Thoracic aorta (tissue), 2 donors: ENCODE measurements around the gene RUBCN. TPM values are rescaled to one million over a fixed set of nuclear protein-coding genes. Genes with fewer than 3 reads are reported as not detected.
"Not testable (repeated sequence)": the region's sequence is repeated elsewhere in the genome, so short reads cannot be mapped to it uniquely, and the experiment has no call there.

Experiments
- ATAC-seq: fragments of 150-250 bp; one replicate; pipeline ENCODE4 v1.8.0; 2017; ENCODE audit warnings: low read depth; ENCODE audit not compliant: insufficient number of reproducible peaks, low FRiP score
- DNase-seq: peaks from one replicate; pipeline ENCODE4 v3.0.0-alpha.2; 2020; ENCODE audit warnings: low spot score
- H3K27ac ChIP-seq, 2 donors: fragments of 200-600 bp; sonication (generic); 1 replicate in 1 of 2; 2 replicates in 1 of 2; pipeline ENCODE4 v1.5.1; 2016; ENCODE audit warnings: mild to moderate bottlenecking in 2 of 2, moderate library complexity in 2 of 2
- H3K27me3 ChIP-seq: fragments of 200-600 bp; sonication (generic); replicated peaks from 2 replicates; pipeline ENCODE4 v1.6.0; 2016; ENCODE audit warnings: mild to moderate bottlenecking; ENCODE audit not compliant: insufficient read depth
- H3K36me3 ChIP-seq: fragments of 200-600 bp; sonication (generic); one replicate; pipeline ENCODE4 v1.5.1; 2016
- H3K4me1 ChIP-seq, 2 donors: fragments of 200-600 bp; sonication (generic); 1 replicate in 1 of 2; 2 replicates in 1 of 2; pipeline versions ENCODE4 v1.5.1 to v1.6.0; 2016; ENCODE audit warnings: low read depth in 2 of 2, mild to moderate bottlenecking in 1 of 2; ENCODE audit not compliant: control insufficient read depth in 1 of 2
- H3K4me3 ChIP-seq: fragments of 200-600 bp; sonication (generic); 2 replicates; pipeline ENCODE4 v1.5.1; 2016; ENCODE audit warnings: mild to moderate bottlenecking
- H3K9me3 ChIP-seq: fragments of 200-600 bp; sonication (generic); 2 replicates; pipeline ENCODE4 v1.5.1; 2016
- total RNA-seq, 2 donors: library from RNA; depleted of rRNA; stranded (reverse); fragments of >200 nt; gene quantifications; one replicate each; pipeline versions ENCODE4 v1.1.0 to v1.2.3, GENCODE V29; 2016
- TF ChIP-seq, protein P1 (sequence below): fragments of 200-600 bp; sonication (generic); IDR thresholded peaks from one replicate; pipeline ENCODE4 v1.5.1; 2019; ENCODE audit warnings: antibody characterized with exemption

RUBCN gene
- total RNA-seq, 2 donors from 2014 or later = 52.1 to 67.3 TPM

DNA sequence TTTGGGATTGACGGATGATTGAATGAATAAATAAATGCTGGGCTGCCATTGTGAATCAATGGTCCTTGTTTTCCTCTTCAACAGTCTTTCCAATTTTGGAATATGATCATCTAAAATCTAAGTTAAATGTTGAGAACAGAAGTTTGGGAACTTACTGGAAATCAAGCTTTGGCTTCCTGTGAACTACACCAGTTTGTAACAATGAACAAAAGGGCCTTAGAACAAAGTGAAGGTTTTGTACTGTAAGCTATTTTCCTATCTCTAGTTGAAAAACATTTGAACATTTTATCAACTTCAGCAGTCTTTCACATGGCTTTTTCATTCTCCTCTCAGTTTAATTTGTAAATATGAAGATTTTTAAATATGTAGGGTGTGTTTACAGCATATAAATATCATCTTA is 66.3 kb downstream of the RUBCN start:
- DNase-seq (no peak), ATAC-seq (no peak)
- H3K27ac ChIP-seq = no peak overlapping the region
- H3K9me3 ChIP-seq = no peaks in the 10 kb centered on the region
- H3K4me1 ChIP-seq = no peaks in the 10 kb centered on the region
- no peaks in the 10 kb centered on the region for H3K27me3 ChIP-seq
- TF ChIP-seq, protein P1, sequence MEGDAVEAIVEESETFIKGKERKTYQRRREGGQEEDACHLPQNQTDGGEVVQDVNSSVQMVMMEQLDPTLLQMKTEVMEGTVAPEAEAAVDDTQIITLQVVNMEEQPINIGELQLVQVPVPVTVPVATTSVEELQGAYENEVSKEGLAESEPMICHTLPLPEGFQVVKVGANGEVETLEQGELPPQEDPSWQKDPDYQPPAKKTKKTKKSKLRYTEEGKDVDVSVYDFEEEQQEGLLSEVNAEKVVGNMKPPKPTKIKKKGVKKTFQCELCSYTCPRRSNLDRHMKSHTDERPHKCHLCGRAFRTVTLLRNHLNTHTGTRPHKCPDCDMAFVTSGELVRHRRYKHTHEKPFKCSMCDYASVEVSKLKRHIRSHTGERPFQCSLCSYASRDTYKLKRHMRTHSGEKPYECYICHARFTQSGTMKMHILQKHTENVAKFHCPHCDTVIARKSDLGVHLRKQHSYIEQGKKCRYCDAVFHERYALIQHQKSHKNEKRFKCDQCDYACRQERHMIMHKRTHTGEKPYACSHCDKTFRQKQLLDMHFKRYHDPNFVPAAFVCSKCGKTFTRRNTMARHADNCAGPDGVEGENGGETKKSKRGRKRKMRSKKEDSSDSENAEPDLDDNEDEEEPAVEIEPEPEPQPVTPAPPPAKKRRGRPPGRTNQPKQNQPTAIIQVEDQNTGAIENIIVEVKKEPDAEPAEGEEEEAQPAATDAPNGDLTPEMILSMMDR = no peak
- H3K4me3 ChIP-seq = no peak overlapping the region
- peaks cover 16% of the 10 kb centered on the region for H3K36me3 ChIP-seq

DNA sequence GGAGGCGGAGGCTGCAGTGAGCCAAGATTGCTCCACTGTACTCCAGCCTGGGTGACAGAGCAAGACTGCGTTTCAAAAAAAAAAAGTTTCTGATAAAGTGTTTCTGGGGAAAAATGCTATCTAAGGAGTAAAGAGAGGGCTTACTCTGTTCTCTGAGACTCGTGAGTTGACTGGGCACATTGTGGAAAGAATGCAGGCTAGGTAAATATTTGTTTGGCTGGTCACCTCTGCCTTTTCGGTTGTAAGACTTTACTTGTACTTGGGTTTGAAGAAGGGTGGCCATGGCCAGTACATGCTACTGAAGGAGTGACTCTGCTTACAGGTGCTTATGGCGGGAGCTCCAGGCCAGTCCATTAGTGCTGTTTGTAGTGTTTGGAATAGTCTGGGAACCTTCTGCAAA is 68.7 kb downstream of the RUBCN start:
- Histone ChIP-seq H3K4me3 (no peak overlapping the region), H3K27me3 (no peaks in the 10 kb centered on the region), H3K9me3 (no peaks in the 10 kb centered on the region), H3K27ac (no peak overlapping the region), H3K4me1 (no peaks in the 10 kb centered on the region), H3K36me3 (no peaks in the 10 kb centered on the region)
- ATAC-seq (no peak), DNase-seq (no peak)
- TF ChIP-seq, protein P1 = no peak

DNA sequence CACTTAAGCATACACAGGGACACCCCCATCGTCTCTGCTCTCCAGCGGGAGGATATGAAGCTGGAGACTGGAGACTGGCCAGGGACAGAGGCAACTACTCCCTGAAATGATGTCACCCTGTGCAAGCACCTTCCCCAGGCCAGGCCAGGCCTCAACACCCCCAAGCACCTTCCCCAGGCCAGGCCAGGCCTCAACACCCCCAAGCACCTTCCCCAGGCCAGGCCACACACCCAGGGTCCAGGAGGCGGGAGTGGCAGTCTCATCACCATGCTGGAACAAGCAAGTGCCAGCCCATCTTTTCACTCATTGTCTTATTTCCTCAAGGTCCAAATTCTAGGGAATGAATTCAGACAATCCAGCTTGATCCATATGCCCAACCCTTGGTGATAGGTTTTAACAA is 69.4 kb downstream of the RUBCN start:
- not testable (repeated sequence) for H3K27me3 ChIP-seq, H3K4me3 ChIP-seq, ATAC-seq, H3K27ac ChIP-seq, DNase-seq, H3K4me1 ChIP-seq, H3K9me3 ChIP-seq, H3K36me3 ChIP-seq

DNA sequence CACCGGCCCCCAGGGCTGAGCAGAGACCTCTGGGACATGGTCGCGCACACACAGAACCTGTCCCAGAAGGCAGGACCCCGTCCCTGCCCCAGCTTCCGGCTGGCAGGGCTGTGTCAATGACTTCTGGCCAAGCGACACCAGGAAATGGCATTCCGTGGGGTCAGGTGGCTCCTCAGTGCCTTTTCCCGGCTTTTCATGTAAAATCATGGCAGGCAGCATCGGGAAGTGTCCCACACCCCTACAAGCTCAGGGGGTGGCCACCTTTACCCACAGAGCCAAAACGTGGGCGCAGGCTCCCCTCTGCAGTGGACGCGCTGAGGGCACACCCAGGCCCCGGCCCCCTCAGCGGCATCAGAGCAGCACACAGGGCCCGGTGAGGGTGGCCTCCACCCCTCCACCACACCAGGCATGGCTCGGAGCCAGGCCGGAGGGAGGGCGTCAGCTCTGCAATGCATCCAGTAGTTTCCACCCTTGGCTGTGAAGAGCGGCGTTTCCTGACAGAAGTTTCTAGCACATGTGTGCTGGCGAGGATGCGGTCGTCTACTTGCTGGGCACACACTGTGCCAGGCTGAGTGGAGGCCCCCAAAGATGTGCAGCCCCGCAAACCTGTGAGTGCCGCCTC is 70.4 kb downstream of the RUBCN start:
- H3K9me3 ChIP-seq, H3K27ac ChIP-seq, ATAC-seq, H3K36me3 ChIP-seq, DNase-seq, H3K27me3 ChIP-seq, H3K4me1 ChIP-seq, H3K4me3 ChIP-seq: not testable (repeated sequence)

DNA sequence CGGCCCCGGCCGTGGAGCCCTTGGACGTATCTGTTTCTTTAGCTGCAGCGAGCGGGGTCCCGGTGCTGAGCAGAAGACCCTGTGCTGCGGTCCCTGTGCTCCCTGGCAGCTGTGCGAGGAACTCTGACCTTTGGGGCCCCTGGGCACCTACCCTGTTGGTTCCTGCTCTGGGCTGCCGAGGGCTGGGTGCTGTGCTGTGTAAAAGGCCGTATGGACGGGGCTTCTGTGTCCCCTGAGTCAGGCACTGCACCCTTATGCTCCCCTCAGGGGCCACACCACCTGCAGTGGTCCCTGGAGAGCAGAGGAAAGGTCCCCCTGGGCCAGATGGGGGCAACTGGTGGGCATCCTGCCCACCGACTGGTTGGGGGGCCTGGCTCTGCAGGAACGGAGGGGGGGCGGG is 71.2 kb downstream of the RUBCN start:
- not testable (repeated sequence) for H3K27me3 ChIP-seq, H3K4me3 ChIP-seq, DNase-seq, H3K36me3 ChIP-seq, ATAC-seq, H3K27ac ChIP-seq, H3K4me1 ChIP-seq, H3K9me3 ChIP-seq

DNA sequence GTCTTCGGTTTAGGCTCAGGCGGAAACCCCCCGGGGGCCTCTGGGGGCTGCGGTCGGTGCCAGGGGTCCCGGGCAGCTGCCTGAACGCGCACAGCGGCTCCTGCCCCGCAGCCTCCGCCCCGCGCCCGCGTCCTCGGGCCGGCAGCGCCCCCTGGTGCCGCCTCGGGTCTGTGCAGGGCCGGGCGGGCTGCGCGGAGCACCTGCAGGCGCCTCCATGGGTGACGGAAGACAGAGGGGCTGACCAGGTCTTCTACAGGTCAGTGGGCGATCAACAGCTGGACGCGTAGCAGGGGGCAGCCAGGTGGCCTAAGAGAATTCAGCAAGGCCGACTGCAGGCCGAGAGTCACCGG is 71.6 kb downstream of the RUBCN start:
- not testable (repeated sequence) for H3K4me1 ChIP-seq, H3K9me3 ChIP-seq, H3K27me3 ChIP-seq, H3K36me3 ChIP-seq, DNase-seq, H3K27ac ChIP-seq
- H3K4me3 ChIP-seq = peak overlapping the region; percentile 60
- peak; percentile 71 for ATAC-seq

DNA sequence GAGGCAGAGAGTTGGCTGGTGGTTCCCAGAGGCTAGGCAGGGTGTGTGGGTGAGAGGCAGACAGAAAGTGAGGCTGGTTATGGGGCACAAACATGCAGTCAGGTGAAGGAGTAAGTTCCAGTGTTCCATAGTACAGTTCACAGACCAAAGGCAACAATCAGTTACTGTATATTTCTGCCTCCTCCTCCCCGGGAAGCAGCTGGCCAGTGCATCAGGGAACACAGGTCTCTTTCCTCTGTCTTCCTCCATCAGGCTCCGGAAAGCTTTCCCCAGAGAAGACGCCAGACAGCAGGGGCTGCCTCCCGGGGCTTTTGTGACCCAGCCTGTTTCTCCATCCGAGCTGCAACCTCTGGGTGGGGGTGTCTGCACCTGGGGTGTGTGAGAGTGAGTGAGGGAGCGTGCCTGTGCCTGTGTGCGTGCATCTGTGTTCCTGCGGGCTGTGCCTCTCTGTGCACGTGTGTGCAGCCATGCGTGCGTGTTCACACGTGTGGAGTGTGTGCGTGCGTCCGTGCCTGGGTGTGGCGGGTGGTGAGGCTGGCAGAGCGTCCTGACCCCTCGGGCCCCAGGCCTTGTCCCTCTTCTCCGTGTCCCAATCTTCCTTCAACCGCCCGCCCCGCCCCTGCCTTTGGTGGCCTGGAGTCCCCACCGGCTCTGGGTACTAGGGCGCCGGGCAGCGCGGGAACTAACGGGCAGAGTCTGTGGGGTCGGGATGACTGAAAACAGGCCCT is 72.1 kb downstream of the RUBCN start:
- H3K4me1 ChIP-seq, H3K9me3 ChIP-seq, H3K36me3 ChIP-seq, H3K27ac ChIP-seq, H3K27me3 ChIP-seq, DNase-seq: not testable (repeated sequence)
- H3K4me3 ChIP-seq = peak overlapping the region; percentile 60
- peak; percentile 2 for ATAC-seq

DNA sequence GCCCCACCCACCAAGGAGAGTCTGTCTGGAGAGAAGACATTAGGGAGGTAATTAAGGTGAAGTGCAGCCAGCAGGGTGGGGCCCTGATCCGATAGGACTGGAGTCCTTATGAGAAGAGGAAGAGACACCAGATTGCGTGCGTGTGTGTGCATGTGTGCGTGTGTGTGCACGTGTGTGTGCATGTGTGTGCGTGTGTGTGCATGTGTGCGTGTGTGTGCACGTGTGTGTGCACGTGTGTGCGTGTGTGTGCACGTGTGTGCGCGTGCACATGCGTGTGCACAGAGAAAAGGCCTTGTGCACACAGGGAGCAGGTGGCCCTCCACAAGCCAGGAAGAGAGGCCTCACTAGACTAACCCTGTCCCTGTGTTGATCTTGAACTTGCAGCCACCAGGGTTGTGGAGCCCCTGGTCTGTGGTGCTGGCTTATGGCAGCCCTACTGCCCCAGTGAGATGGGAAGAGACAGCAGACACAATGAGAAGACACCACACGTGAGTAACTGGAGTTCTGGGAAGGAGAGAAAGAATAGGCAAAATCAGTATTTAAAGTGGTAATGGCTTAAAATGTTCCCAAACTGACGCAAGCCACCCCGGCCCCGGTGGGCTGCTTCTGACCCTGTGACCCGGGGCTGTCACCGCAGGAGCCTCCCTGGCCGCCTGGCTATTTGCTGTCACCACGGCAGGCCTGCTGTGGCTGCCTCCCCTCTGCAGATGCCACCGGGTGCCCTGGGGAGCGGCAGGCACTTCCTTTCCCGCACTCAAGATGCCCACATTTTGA is 73.2 kb downstream of the RUBCN start:
- not testable (repeated sequence) for ATAC-seq, DNase-seq

DNA sequence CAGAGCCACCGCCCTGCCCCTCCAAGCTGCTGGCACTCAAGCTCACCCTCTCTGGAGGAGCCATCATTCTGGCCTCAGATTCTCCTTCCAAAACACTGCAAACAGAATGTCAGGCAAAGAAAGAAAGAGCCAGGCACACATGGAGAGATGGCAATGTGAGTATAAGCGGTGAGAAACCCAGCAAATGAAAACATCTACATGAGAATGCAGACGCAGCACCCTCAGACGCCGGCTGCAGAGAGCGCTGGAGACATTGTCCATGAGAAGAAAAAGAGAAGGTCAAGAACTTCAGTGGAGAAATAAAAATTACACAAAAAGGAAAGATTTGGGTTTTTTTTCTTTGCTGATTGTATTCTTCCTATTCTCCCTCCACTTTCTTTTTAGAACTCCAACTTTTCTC is 74.4 kb downstream of the RUBCN start:
- not testable (repeated sequence) for H3K27ac ChIP-seq, ATAC-seq, H3K4me3 ChIP-seq, DNase-seq, H3K36me3 ChIP-seq, H3K4me1 ChIP-seq, H3K9me3 ChIP-seq, H3K27me3 ChIP-seq

More for the DNA sequence above, 73.2 kb downstream of the RUBCN start:
- not testable (repeated sequence) for H3K36me3 ChIP-seq, H3K9me3 ChIP-seq, H3K27ac ChIP-seq, H3K4me3 ChIP-seq, H3K27me3 ChIP-seq, H3K4me1 ChIP-seq

DNA sequence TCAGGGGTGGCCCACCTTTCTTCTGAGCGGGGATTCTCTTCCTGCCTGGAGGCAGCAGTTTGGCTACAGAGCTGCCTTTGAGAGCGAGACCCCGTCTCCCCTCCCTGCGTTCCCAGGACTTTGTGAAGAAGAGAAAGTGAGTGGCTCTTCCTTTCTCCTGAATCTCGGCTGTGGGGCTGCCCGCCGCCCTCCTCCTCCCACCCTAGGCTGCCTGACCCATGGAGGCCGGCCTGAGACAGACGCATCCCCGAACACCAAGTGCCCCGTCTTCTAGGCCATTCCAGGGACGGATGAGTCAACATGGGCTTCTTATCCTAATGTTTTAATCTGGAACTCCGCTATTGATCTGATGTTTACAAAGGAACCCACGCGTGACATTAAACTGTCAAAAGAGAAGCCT is 74.8 kb downstream of the RUBCN start:
- H3K36me3 ChIP-seq, DNase-seq, H3K4me3 ChIP-seq, H3K9me3 ChIP-seq, H3K27ac ChIP-seq, H3K27me3 ChIP-seq, ATAC-seq, H3K4me1 ChIP-seq: not testable (repeated sequence)
